K562 (cell line): ENCODE measurements around the gene NDUFA5. TPM values are rescaled to one million over a fixed set of nuclear protein-coding genes. Genes with fewer than 3 reads are reported as not detected.
A peak's percentile ranks its signal among the peaks of the same experiment; 100 is the strongest.

Source experiments
- CUX1 ChIP-seq: fragments of 200-800 bp; sonication (Bioruptor generic); IDR thresholded peaks from 2 replicates; pipeline ENCODE4 v1.6.1; 2016; ENCODE audit warnings: missing genetic modification characterization, missing compliant biosample characterization
- E2F4 ChIP-seq: sonication (generic); formaldehyde crosslinking; IDR thresholded peaks from 2 replicates; pipeline ENCODE4 v1.8.0; 2022; ENCODE audit warnings: mild to moderate bottlenecking, low read depth, missing genetic modification reagents
- ELF2 ChIP-seq: fragments of 250-450 bp; sonication (Bioruptor Pico); IDR thresholded peaks from 2 replicates; pipeline ENCODE4 v1.5.0; 2021; ENCODE audit warnings: mild to moderate bottlenecking
- ETS2 ChIP-seq: IDR thresholded peaks from 2 replicates; pipeline ENCODE4 v1.6.1; 2016; ENCODE audit warnings: borderline replicate concordance, missing genetic modification characterization, mild to moderate bottlenecking, moderate library complexity, missing compliant biosample characterization; ENCODE audit not compliant: poor library complexity, severe bottlenecking
- GABPA ChIP-seq: fragments of 200-800 bp; sonication (Bioruptor generic); conservative IDR thresholded peaks from 2 replicates; pipeline ENCODE4 v1.6.1; 2016; ENCODE audit warnings: low read depth, missing genetic modification characterization, missing compliant biosample characterization
- MAFG ChIP-seq: fragments of 450-650 bp; conservative IDR thresholded peaks from 2 replicates; pipeline ENCODE4 v1.6.1; 2016; ENCODE audit warnings: missing genetic modification characterization, missing compliant biosample characterization
- MIER1 ChIP-seq: fragments of 450-650 bp; IDR thresholded peaks from 2 replicates; pipeline ENCODE4 v1.6.1; 2016; ENCODE audit warnings: antibody characterized with exemption, mild to moderate bottlenecking, low read depth
- NELFE ChIP-seq: IDR thresholded peaks from 2 replicates; pipeline ENCODE4 v1.6.1; 2011; ENCODE audit warnings: mild to moderate bottlenecking; ENCODE audit not compliant: insufficient read depth, insufficient read length
- NR2F6 ChIP-seq: fragments of 450-650 bp; formaldehyde crosslinking; IDR thresholded peaks from 2 replicates; pipeline ENCODE4 v1.4.0; 2020; ENCODE audit warnings: mild to moderate bottlenecking
- SMAD1 ChIP-seq: fragments of 150-350 bp; IDR thresholded peaks from 2 replicates; pipeline ENCODE4 v1.6.1; 2014; ENCODE audit warnings: low read length, low read depth; ENCODE audit not compliant: partially characterized antibody
- SREBF1 ChIP-seq: fragments of 150-350 bp; IDR thresholded peaks from 2 replicates; pipeline ENCODE4 v1.6.1; 2014; ENCODE audit warnings: antibody characterized with exemption, low read depth, low read length, borderline replicate concordance
- SRSF9 ChIP-seq: fragments of 200-400 bp; formaldehyde crosslinking; IDR thresholded peaks from 2 replicates; pipeline ENCODE4 v1.6.1; 2017; ENCODE audit warnings: low read depth, low read length, borderline replicate concordance
- XRCC4 ChIP-seq: IDR thresholded peaks from one replicate; pipeline ENCODE4 v1.6.1; 2011; ENCODE audit not compliant: insufficient read depth, insufficient read length; ENCODE audit errors: extremely low read depth
- ZNF316 ChIP-seq: fragments of 450-650 bp; IDR thresholded peaks from 2 replicates; pipeline ENCODE4 v1.6.1; 2016
- ZNF561 ChIP-seq: fragments of 450-650 bp; formaldehyde crosslinking; conservative IDR thresholded peaks from 2 replicates; pipeline ENCODE4 v1.4.0; 2020; ENCODE audit warnings: mild to moderate bottlenecking, moderate library complexity
- ZNF592 ChIP-seq: fragments of 450-650 bp; IDR thresholded peaks from 2 replicates; pipeline ENCODE4 v1.6.1; 2017; ENCODE audit warnings: antibody characterized with exemption, mild to moderate bottlenecking
- polyA plus RNA-seq, 8 experiments: library from polyadenylated mRNA; depleted of rRNA in 4 of 8; stranded (reverse) in 5 of 8; unstranded in 3 of 8; fragments of >200 nt; fragmentation: Nextera tagmentation in 2 of 8; fragmentation: Illumina TruSeq in 1 of 8; extraction: Ambion mirVana in 2 of 8; extraction: Trizol in 1 of 8; gene quantifications; 2 replicates each; pipeline versions ENCODE4 v1.2.1 to v1.2.3, GENCODE V29; 2011 to 2014; ENCODE audit warnings: inconsistent platforms in 1 of 8, missing spikeins in 1 of 8
- total RNA-seq, 7 experiments: library from RNA; depleted of rRNA in 6 of 7; stranded (reverse); fragments of >200 nt in 6 of 7; fragmentation: Illumina TruSeq in 2 of 7; extraction: Trizol in 2 of 7; gene quantifications; 2 replicates each; pipeline versions ENCODE4 v1.2.1 to v1.2.3, GENCODE V29; 2011 to 2021; ENCODE audit warnings: low replicate concordance in 1 of 7
- TF ChIP-seq, protein P1 (sequence below): fragments of 450-650 bp; formaldehyde crosslinking; IDR thresholded peaks from 2 replicates; pipeline ENCODE4 v1.4.0; 2022; ENCODE audit warnings: missing genetic modification characterization

NDUFA5 gene
- total and polyA plus RNA-seq, 9 of the 15 experiments (the other 6 are each of a cell fraction or from before 2014, with no cell fraction given), result 155 to 677 (median 269) TPM

GRCh38 chr7:123538189-123538714 lies 19.4 kb downstream of the NDUFA5 start (continued):
- TF ChIP-seq E2F4 (CRISPR knock-in tag) (no peak), ELF2 (CRISPR knock-in tag) (no peak), SREBF1 (no peak), CUX1 (CRISPR knock-in tag) (no peak), XRCC4 (no peak), NELFE (no peak), GABPA (tag) (no peak), SMAD1 (no peak), MIER1 (no peak), ZNF316 (peak; percentile 96), ZNF592 (no peak), ETS2 (no peak), MAFG (peak; percentile 91), ZNF561 (CRISPR knock-in tag) (no peak), SRSF9 (no peak), NR2F6 (CRISPR knock-in tag) (no peak)
- TF ChIP-seq, protein P1, sequence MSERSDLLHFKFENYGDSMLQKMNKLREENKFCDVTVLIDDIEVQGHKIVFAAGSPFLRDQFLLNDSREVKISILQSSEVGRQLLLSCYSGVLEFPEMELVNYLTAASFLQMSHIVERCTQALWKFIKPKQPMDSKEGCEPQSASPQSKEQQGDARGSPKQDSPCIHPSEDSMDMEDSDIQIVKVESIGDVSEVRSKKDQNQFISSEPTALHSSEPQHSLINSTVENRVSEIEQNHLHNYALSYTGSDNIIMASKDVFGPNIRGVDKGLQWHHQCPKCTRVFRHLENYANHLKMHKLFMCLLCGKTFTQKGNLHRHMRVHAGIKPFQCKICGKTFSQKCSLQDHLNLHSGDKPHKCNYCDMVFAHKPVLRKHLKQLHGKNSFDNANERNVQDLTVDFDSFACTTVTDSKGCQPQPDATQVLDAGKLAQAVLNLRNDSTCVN (CRISPR knock-in tag), result no peak
